Mesenchymal stem cell (in vitro differentiated cells and primary cell): ENCODE data around the gene DIP2C.
A peak's percentile ranks its signal among the peaks of the same experiment; 100 is the strongest.

Experiments
- DNase-seq: peaks from one replicate; pipeline ENCODE4 v3.0.0-alpha.2; 2013
- H2AFZ ChIP-seq: one replicate; pipeline ENCODE4 v1.6.1; 2013; ENCODE audit warnings: low read depth, mild to moderate bottlenecking, control low read depth, inconsistent platforms, low read length, moderate library complexity
- H2AK5ac ChIP-seq: 2 replicates; pipeline ENCODE4 v1.6.1; 2013; ENCODE audit warnings: low read length, moderate library complexity, mild to moderate bottlenecking, inconsistent platforms; ENCODE audit not compliant: severe bottlenecking
- H2BK120ac ChIP-seq: one replicate; pipeline ENCODE4 v1.6.1; 2013; ENCODE audit warnings: low read depth, mild to moderate bottlenecking, inconsistent platforms, low read length, moderate library complexity
- H2BK12ac ChIP-seq, 2 experiments: one replicate each; pipeline ENCODE4 v1.6.1; 2013; ENCODE audit warnings: inconsistent platforms in 2 of 2, low read length in 2 of 2, mild to moderate bottlenecking in 2 of 2, moderate library complexity in 2 of 2, control low read depth in 1 of 2
- H2BK15ac ChIP-seq: one replicate; pipeline ENCODE4 v1.6.1; 2013; ENCODE audit warnings: mild to moderate bottlenecking, low read depth, inconsistent platforms; ENCODE audit not compliant: poor library complexity, severe bottlenecking
- H2BK5ac ChIP-seq: 2 replicates; pipeline ENCODE4 v1.6.1; 2013; ENCODE audit warnings: low read depth, mild to moderate bottlenecking, low read length, control low read depth, inconsistent platforms; ENCODE audit not compliant: poor library complexity, severe bottlenecking
- H3K14ac ChIP-seq, 2 experiments: one replicate each; pipeline ENCODE4 v1.6.1; 2013; ENCODE audit warnings: inconsistent platforms in 2 of 2, low read length in 2 of 2, control low read depth in 1 of 2, mild to moderate bottlenecking in 1 of 2, moderate library complexity in 1 of 2
- H3K18ac ChIP-seq, 2 experiments: one replicate each; pipeline ENCODE4 v1.6.1; 2013; ENCODE audit warnings: inconsistent platforms in 2 of 2, low read length in 2 of 2, control low read depth in 1 of 2, low read depth in 1 of 2, mild to moderate bottlenecking in 1 of 2
- H3K23ac ChIP-seq, 2 experiments: one replicate each; pipeline ENCODE4 v1.6.1; 2013; ENCODE audit warnings: inconsistent platforms in 2 of 2, low read length in 2 of 2, mild to moderate bottlenecking in 2 of 2, moderate library complexity in 2 of 2, control low read depth in 1 of 2
- H3K27ac ChIP-seq: 2 replicates; pipeline ENCODE4 v1.5.1; 2013; ENCODE audit warnings: mild to moderate bottlenecking, moderate library complexity, low read length, control low read depth, inconsistent platforms; ENCODE audit not compliant: poor library complexity, severe bottlenecking
- H3K27me3 ChIP-seq, 2 experiments: 2 replicates each; pipeline versions ENCODE4 v1.6.1 to v1.7.0; 2013; ENCODE audit warnings: low read length in 2 of 2, mild to moderate bottlenecking in 2 of 2, moderate library complexity in 2 of 2, control low read depth in 1 of 2, inconsistent platforms in 1 of 2; ENCODE audit not compliant: control insufficient read depth in 1 of 2, insufficient read depth in 1 of 2
- H3K36me3 ChIP-seq, 2 experiments: 2 replicates each; pipeline versions ENCODE4 v1.6.1 to v1.7.0; 2013; ENCODE audit warnings: low read length in 2 of 2, control low read depth in 1 of 2, inconsistent platforms in 1 of 2, low read depth in 1 of 2, mild to moderate bottlenecking in 1 of 2; ENCODE audit not compliant: insufficient read depth in 2 of 2, control insufficient read depth in 1 of 2
- H3K4ac ChIP-seq, 2 experiments: one replicate each; pipeline ENCODE4 v1.6.1; 2013; ENCODE audit warnings: inconsistent platforms in 2 of 2, low read length in 2 of 2, mild to moderate bottlenecking in 2 of 2, moderate library complexity in 2 of 2, control low read depth in 1 of 2, low read depth in 1 of 2
- H3K4me1 ChIP-seq: 2 replicates; pipeline ENCODE4 v1.6.1; 2013; ENCODE audit warnings: low read depth, low read length, control low read depth; ENCODE audit not compliant: control insufficient read depth, insufficient read depth
- H3K4me2 ChIP-seq: 2 replicates; pipeline ENCODE4 v1.6.1; 2013; ENCODE audit warnings: low read length, mild to moderate bottlenecking, inconsistent platforms; ENCODE audit not compliant: poor library complexity, severe bottlenecking
- H3K4me3 ChIP-seq, 2 experiments: 2 replicates each; pipeline versions ENCODE4 v1.5.1 to v1.7.0; 2013; ENCODE audit warnings: low read length in 2 of 2, mild to moderate bottlenecking in 2 of 2, control low read depth in 1 of 2, low read depth in 1 of 2; ENCODE audit not compliant: insufficient read depth in 1 of 2
- H3K79me1 ChIP-seq: replicated peaks from 2 replicates; pipeline ENCODE4 v1.6.1; 2013; ENCODE audit warnings: mild to moderate bottlenecking, control low read depth, low read length, inconsistent platforms; ENCODE audit not compliant: poor library complexity, severe bottlenecking
- H3K9ac ChIP-seq: 2 replicates; pipeline ENCODE4 v1.7.0; 2013; ENCODE audit warnings: mild to moderate bottlenecking, low read length, moderate library complexity
- H3K9me3 ChIP-seq: 2 replicates; pipeline ENCODE4 v1.7.0; 2013; ENCODE audit warnings: mild to moderate bottlenecking, low read length; ENCODE audit not compliant: control insufficient read depth
- H4K8ac ChIP-seq: one replicate; pipeline ENCODE4 v1.6.1; 2013; ENCODE audit warnings: inconsistent platforms, mild to moderate bottlenecking, low read length, moderate library complexity
- H4K91ac ChIP-seq: one replicate; pipeline ENCODE4 v1.6.1; 2013; ENCODE audit warnings: mild to moderate bottlenecking, low read length, inconsistent platforms
- WGBS: methylation state at CpG from one replicate; pipeline ENCODE4 v1.1.7; 2013; ENCODE audit warnings: mixed read lengths; 5-methylcytosine and 5-hydroxymethylcytosine counted together

Gene DIP2C

GRCh38 chr10:692682-693351, 3.3 kb upstream of the DIP2C start:
- no peaks in the 10 kb centered on the region for H3K36me3 ChIP-seq
- no peak overlapping the region for H3K27ac ChIP-seq
- no peak overlapping the region for H3K9ac ChIP-seq
- no peaks in the 10 kb centered on the region for H3K9me3 ChIP-seq
- no peak overlapping the region for H3K4ac ChIP-seq
- no peaks in the 10 kb centered on the region for H3K79me1 ChIP-seq
- H4K8ac ChIP-seq, result no peak overlapping the region
- no peak overlapping the region for H2BK5ac ChIP-seq
- no peak for DNase-seq
- H3K4me3 ChIP-seq, result no peak overlapping the region
- H2BK15ac ChIP-seq, result no peak overlapping the region
- H2BK120ac ChIP-seq, result no peak overlapping the region
- H3K14ac ChIP-seq, result no peak overlapping the region
- H3K27me3 ChIP-seq, result peaks cover 2 to 39% of the 10 kb centered on the region in 2 experiments
- 74% methylated on average over 12 of the region's 12 CpGs for WGBS
- H3K4me2 ChIP-seq, result no peak overlapping the region
- peaks cover 20% of the 10 kb centered on the region for H3K4me1 ChIP-seq
- H3K23ac ChIP-seq, result no peak overlapping the region
- no peak overlapping the region for H2AFZ ChIP-seq
- no peak overlapping the region for H2BK12ac ChIP-seq
- no peak overlapping the region for H3K18ac ChIP-seq
- H2AK5ac ChIP-seq, result no peak overlapping the region
- no peak overlapping the region for H4K91ac ChIP-seq

DNA sequence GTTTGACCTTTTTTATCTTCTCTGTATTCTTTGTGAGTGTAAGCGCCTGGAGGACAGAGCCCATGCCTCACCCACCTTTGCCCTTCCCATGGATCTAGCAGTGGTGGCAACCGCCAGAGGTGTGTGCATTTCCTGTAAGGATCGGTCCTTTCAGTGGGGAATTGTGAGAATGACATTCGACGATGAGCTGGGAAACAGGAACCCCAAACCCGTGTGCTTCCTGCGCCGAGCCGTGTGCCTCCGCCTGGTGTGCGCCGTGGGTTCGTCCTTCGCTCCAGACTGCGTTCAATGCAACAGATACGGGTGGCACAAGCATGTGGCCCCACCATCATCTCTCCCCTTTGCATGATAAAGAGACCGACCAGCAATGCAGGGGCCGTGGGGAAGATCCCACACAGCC, 1.7 kb upstream of the DIP2C start:
- Histone ChIP-seq H2BK5ac (no peak overlapping the region), H3K4me1 (peaks cover 30% of the 10 kb centered on the region), H3K14ac (no peak overlapping the region), H4K91ac (no peak overlapping the region), H2BK12ac (no peak overlapping the region), H4K8ac (no peak overlapping the region), H3K23ac (no peak overlapping the region), H3K9ac (no peak overlapping the region), H2BK15ac (no peak overlapping the region), H2BK120ac (no peak overlapping the region), H3K36me3 (peaks cover 0 to 4% of the 10 kb centered on the region in 2 experiments), H3K9me3 (no peaks in the 10 kb centered on the region), H2AFZ (no peak overlapping the region), H2AK5ac (no peak overlapping the region), H3K27ac (no peak overlapping the region), H3K79me1 (peaks cover under 1% of the 10 kb centered on the region), H3K27me3 (peaks cover 0 to 27% of the 10 kb centered on the region in 2 experiments), H3K4me2 (no peak overlapping the region), H3K18ac (no peak overlapping the region), H3K4me3 (no peak overlapping the region), H3K4ac (no peak overlapping the region)
- 93% methylated on average over 18 of the region's 18 CpGs for WGBS
- DNase-seq, result no peak

GRCh38 chr10:690372-691161, 1.1 kb upstream of the DIP2C start:
- peak overlapping the region; percentile 90 for H2AFZ ChIP-seq
- 83% methylated on average over 29 of the region's 32 CpGs for whole genome bisulfite sequencing

DNA sequence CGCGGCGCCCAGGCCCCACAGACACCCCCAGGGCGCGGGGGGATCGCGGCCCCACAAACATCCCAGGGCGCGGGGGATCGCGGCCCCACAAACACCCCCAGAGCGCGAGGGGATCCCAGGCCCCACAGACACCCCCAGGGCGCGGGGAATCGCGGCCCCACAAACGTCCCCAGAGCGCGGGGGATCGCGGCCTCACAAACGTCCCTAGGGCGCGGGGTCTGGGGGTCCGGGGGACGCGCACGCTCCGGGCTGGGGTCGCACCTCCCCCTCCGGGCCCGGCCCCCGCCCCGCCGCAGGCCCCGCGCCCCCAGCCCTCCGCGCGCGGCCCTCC, 382 bp downstream of the DIP2C start:
- Histone ChIP-seq H3K4me2 (peak overlapping the region; percentile 82), H3K27ac (no peak overlapping the region), H3K14ac (peak overlapping the region; percentile 79), H3K79me1 (peaks cover 4% of the 10 kb centered on the region), H2AFZ (no peak overlapping the region), H3K23ac (peak overlapping the region in 1 of 2 experiments; percentile 70), H2BK15ac (no peak overlapping the region), H2BK12ac (no peak overlapping the region), H3K4ac (peak overlapping the region in 1 of 2 experiments; percentile 85), H3K4me3 (peak overlapping the region; percentile 90 to 97), H3K27me3 (peaks cover 0 to 12% of the 10 kb centered on the region in 2 experiments), H3K18ac (peak overlapping the region; percentile 86 to 96), H3K4me1 (peaks cover 36% of the 10 kb centered on the region), H3K36me3 (peaks cover 0 to 6% of the 10 kb centered on the region in 2 experiments), H4K91ac (peak overlapping the region; percentile 94), H2BK5ac (no peak overlapping the region), H2BK120ac (no peak overlapping the region), H3K9me3 (no peaks in the 10 kb centered on the region), H2AK5ac (no peak overlapping the region), H4K8ac (peak overlapping the region; percentile 97), H3K9ac (peak overlapping the region; percentile 90)
- WGBS, result 2% methylated on average over 31 of the region's 42 CpGs
- no peak for DNase-seq

More at GRCh38 chr10:690372-691161, 1.1 kb upstream of the DIP2C start:
- Histone ChIP-seq H3K27me3 (peaks cover 0 to 24% of the 10 kb centered on the region in 2 experiments), H3K23ac (no peak overlapping the region), H4K8ac (peak overlapping the region; percentile 93), H4K91ac (peak overlapping the region; percentile 55), H3K4me2 (peak overlapping the region; percentile 78), H2BK5ac (no peak overlapping the region), H3K36me3 (peaks cover 0 to 6% of the 10 kb centered on the region in 2 experiments), H3K18ac (peak overlapping the region; percentile 70 to 77), H3K9me3 (no peaks in the 10 kb centered on the region), H3K79me1 (peaks cover 2% of the 10 kb centered on the region), H3K4me3 (peak overlapping the region; percentile 60 to 83), H2BK15ac (peak overlapping the region; percentile 96), H3K9ac (peak overlapping the region; percentile 87), H3K4ac (peak overlapping the region in 1 of 2 experiments; percentile 52), H3K27ac (peak overlapping the region; percentile 55), H3K14ac (no peak overlapping the region), H2BK12ac (no peak overlapping the region), H3K4me1 (peaks cover 32% of the 10 kb centered on the region), H2AK5ac (peak overlapping the region; percentile 24), H2BK120ac (no peak overlapping the region)
- DNase-seq, result peak; percentile 20
